H1 (cell line): ENCODE results near the gene ST3GAL2. TPM values are rescaled to one million over a fixed set of nuclear protein-coding genes. Genes with fewer than 3 reads are reported as not detected.

Experiments used
- CTCF ChIA-PET: fragments of 300-600 bp; sonication (Branson Sonifier 250); formaldehyde crosslinking; loops from one replicate; lab custom pipeline; 2021; ENCODE audit not compliant: partially characterized antibody; lab: Charles Lee
- POLR2A ChIA-PET: fragments of 300-600 bp; sonication (Branson Sonifier 250); formaldehyde crosslinking; loops from one replicate; lab custom pipeline; 2021; ENCODE audit warnings: inconsistent platforms; ENCODE audit not compliant: partially characterized antibody; lab: Charles Lee
- DNase-seq, 2 experiments: peaks; one replicate each; pipeline versions ENCODE4 v3.0.0 to v3.0.0-alpha.2; 2010 to 2022; ENCODE audit warnings: low spot score in 2 of 2, low read depth in 1 of 2, mixed read lengths in 1 of 2
- FAIRE-seq: peaks from 2 replicates; lab custom pipeline; 2011; peaks lifted over from hg19 to GRCh38; lab: Jason Lieb, UNC
- H2AFZ ChIP-seq: 2 replicates; pipeline ENCODE4 v1.8.1; 2012; ENCODE audit warnings: low read length, inconsistent platforms
- H2AK5ac ChIP-seq: 2 replicates; pipeline ENCODE4 v1.6.1; 2013; ENCODE audit warnings: low read depth, low read length
- H2BK120ac ChIP-seq: replicated peaks from 2 replicates; pipeline ENCODE3; 2013; ENCODE audit warnings: low read depth, low read length, inconsistent platforms
- H2BK12ac ChIP-seq: 2 replicates; pipeline ENCODE4 v1.6.1; 2013; ENCODE audit warnings: low read depth, low read length
- H2BK15ac ChIP-seq: 2 replicates; pipeline ENCODE4 v1.6.1; 2013; ENCODE audit warnings: low read length
- H2BK20ac ChIP-seq: 2 replicates; pipeline ENCODE4 v1.6.1; 2013; ENCODE audit warnings: low read length
- H2BK5ac ChIP-seq: 2 replicates; pipeline ENCODE4 v1.6.1; 2013; ENCODE audit warnings: low read depth, low read length
- H3K14ac ChIP-seq: 2 replicates; pipeline ENCODE4 v1.6.1; 2013; ENCODE audit warnings: inconsistent platforms; ENCODE audit not compliant: insufficient read length
- H3K18ac ChIP-seq: 2 replicates; pipeline ENCODE4 v1.6.1; 2013; ENCODE audit warnings: low read length; ENCODE audit errors: extremely low read depth
- H3K23ac ChIP-seq: 2 replicates; pipeline ENCODE4 v1.6.1; 2013; ENCODE audit warnings: inconsistent platforms; ENCODE audit not compliant: insufficient read length
- H3K23me2 ChIP-seq: 2 replicates; pipeline ENCODE4 v1.6.1; 2013; ENCODE audit warnings: low read depth, low read length
- H3K27ac ChIP-seq: 2 replicates; pipeline ENCODE4 v1.6.1; 2011; ENCODE audit warnings: low read depth, low read length, inconsistent platforms
- H3K27me3 ChIP-seq, 4 experiments: replicated peaks in 1 of 4; 1 replicate in 1 of 4; 2 replicates in 3 of 4; pipeline versions ENCODE4 v1.6.1 to v1.8.1; 2011 to 2013; ENCODE audit warnings: low read length in 3 of 4, mild to moderate bottlenecking in 3 of 4, inconsistent platforms in 2 of 4, mixed read lengths in 2 of 4, moderate library complexity in 1 of 4; ENCODE audit not compliant: control insufficient read depth in 3 of 4, insufficient read depth in 3 of 4; ENCODE audit errors: extremely low read depth in 1 of 4
- H3K36me3 ChIP-seq, 4 experiments: 2 replicates each; pipeline versions ENCODE4 v1.6.1 to v1.8.1; 2011 to 2013; ENCODE audit warnings: mild to moderate bottlenecking in 4 of 4, low read length in 3 of 4, moderate library complexity in 2 of 4, control low read depth in 1 of 4, inconsistent platforms in 1 of 4; ENCODE audit not compliant: insufficient read depth in 4 of 4, control insufficient read depth in 2 of 4
- H3K4ac ChIP-seq: replicated peaks from 2 replicates; pipeline ENCODE3; 2013; ENCODE audit warnings: low read length, low read depth, mixed read lengths, inconsistent platforms; ENCODE audit not compliant: insufficient read length
- H3K4me1 ChIP-seq, 4 experiments: replicated peaks in 1 of 4; 1 replicate in 1 of 4; 2 replicates in 3 of 4; pipeline versions ENCODE4 v1.6.1 to v1.8.1; 2011 to 2013; ENCODE audit warnings: low read length in 3 of 4, inconsistent platforms in 2 of 4, mixed read lengths in 1 of 4; ENCODE audit not compliant: insufficient read depth in 4 of 4, control insufficient read depth in 3 of 4
- H3K4me2 ChIP-seq, 2 experiments: 2 replicates each; pipeline versions ENCODE4 v1.6.1 to v1.8.1; 2011 to 2013; ENCODE audit warnings: low read depth in 2 of 2, low read length in 2 of 2, control low read depth in 1 of 2, inconsistent platforms in 1 of 2, mild to moderate bottlenecking in 1 of 2; ENCODE audit not compliant: insufficient read depth in 1 of 2
- H3K4me3 ChIP-seq, 4 experiments: fragments of 200-600, 300-600 bp in 1 of 4; sonication (generic), shearing (Covaris generic), sonication (Bioruptor Twin) in 1 of 4; 2 replicates each; pipeline versions ENCODE4 v1.5.1 to v1.8.1; 2011 to 2016; ENCODE audit warnings: low read length in 4 of 4, low read depth in 3 of 4, control low read depth in 2 of 4, inconsistent platforms in 2 of 4, mild to moderate bottlenecking in 2 of 4, mixed read lengths in 1 of 4, moderate library complexity in 1 of 4; ENCODE audit not compliant: insufficient read depth in 2 of 4; ENCODE audit errors: extremely low read depth in 1 of 4
- H3K56ac ChIP-seq: replicated peaks from 2 replicates; pipeline ENCODE3; 2013; ENCODE audit warnings: low read depth, mild to moderate bottlenecking, mixed read lengths, low read length, inconsistent platforms; ENCODE audit not compliant: insufficient read length
- H3K79me1 ChIP-seq: 2 replicates; pipeline ENCODE4 v1.6.1; 2013; ENCODE audit warnings: low read depth, low read length, control low read depth
- H3K79me2 ChIP-seq, 2 experiments: 2 replicates each; pipeline versions ENCODE4 v1.6.1 to v1.8.1; 2012 to 2013; ENCODE audit warnings: low read length in 2 of 2, mild to moderate bottlenecking in 2 of 2, inconsistent platforms in 1 of 2; ENCODE audit not compliant: insufficient read depth in 2 of 2, control insufficient read depth in 1 of 2
- H3K9ac ChIP-seq, 4 experiments: replicated peaks in 1 of 4; 1 replicate in 1 of 4; 2 replicates in 3 of 4; pipeline versions ENCODE4 v1.6.1 to v1.8.1; 2011 to 2013; ENCODE audit warnings: low read depth in 3 of 4, low read length in 3 of 4, control low read depth in 2 of 4, mild to moderate bottlenecking in 2 of 4, moderate library complexity in 2 of 4, inconsistent platforms in 1 of 4; ENCODE audit errors: extremely low read depth in 1 of 4
- H3K9me3 ChIP-seq, 2 experiments: 2 replicates each; pipeline versions ENCODE4 v1.6.1 to v1.8.1; 2012 to 2013; ENCODE audit warnings: mild to moderate bottlenecking in 2 of 2, moderate library complexity in 2 of 2, control low read depth in 1 of 2, inconsistent platforms in 1 of 2, low read depth in 1 of 2, low read length in 1 of 2, mixed read lengths in 1 of 2; ENCODE audit not compliant: insufficient read depth in 2 of 2
- H4K20me1 ChIP-seq, 2 experiments: replicated peaks in 1 of 2; 2 replicates each; pipeline versions ENCODE3 to v1.8.1; 2011 to 2013; ENCODE audit warnings: inconsistent platforms in 2 of 2, low read length in 2 of 2, mild to moderate bottlenecking in 1 of 2; ENCODE audit not compliant: insufficient read depth in 2 of 2, control insufficient read depth in 1 of 2
- H4K5ac ChIP-seq: 2 replicates; pipeline ENCODE4 v1.6.1; 2013; ENCODE audit warnings: low read length, low read depth, mixed read lengths, inconsistent platforms; ENCODE audit not compliant: insufficient read length
- H4K8ac ChIP-seq: 2 replicates; pipeline ENCODE4 v1.8.0; 2013; ENCODE audit warnings: mild to moderate bottlenecking, moderate library complexity, low read length, inconsistent platforms; ENCODE audit not compliant: insufficient read depth; ENCODE audit errors: extremely low read depth
- H4K91ac ChIP-seq: replicated peaks from 2 replicates; pipeline ENCODE3; 2013; ENCODE audit warnings: low read length, mixed read lengths, inconsistent platforms; ENCODE audit not compliant: insufficient read length
- BACH1 ChIP-seq: IDR thresholded peaks from 2 replicates; pipeline ENCODE4 v1.6.1; 2012; ENCODE audit warnings: low read length, improper control_type of control experiment
- CBX5 ChIP-seq: fragments of 300-800, 300-1000 bp; sonication (generic); IDR thresholded peaks from 2 replicates; pipeline ENCODE4 v1.7.1; 2016; ENCODE audit warnings: antibody characterized with exemption, low read length, low read depth
- CHD2 ChIP-seq: IDR thresholded peaks from 2 replicates; pipeline ENCODE4 v1.6.1; 2012; ENCODE audit warnings: low read length, improper control_type of control experiment
- CTBP2 ChIP-seq: IDR thresholded peaks from 2 replicates; pipeline ENCODE4 v1.7.0; 2011; ENCODE audit warnings: borderline replicate concordance, mild to moderate bottlenecking, moderate library complexity, mixed read lengths, low read length; ENCODE audit not compliant: insufficient read depth, insufficient read length
- GABPA ChIP-seq: IDR thresholded peaks from 2 replicates; pipeline ENCODE4 v1.6.1; 2011; ENCODE audit warnings: mild to moderate bottlenecking, low read length, moderate library complexity, borderline replicate concordance; ENCODE audit not compliant: insufficient read depth
- POLR2AphosphoS5 ChIP-seq: IDR thresholded peaks from 2 replicates; pipeline ENCODE4 v1.6.1; 2011; ENCODE audit warnings: low read depth, low read length
- RAD21 ChIP-seq, 2 experiments: IDR thresholded peaks in 1 of 2; conservative IDR thresholded peaks in 1 of 2; 2 replicates each; pipeline ENCODE4 v1.6.1; 2011; ENCODE audit warnings: low read depth in 2 of 2, low read length in 2 of 2, improper control_type of control experiment in 1 of 2, inconsistent platforms in 1 of 2, mild to moderate bottlenecking in 1 of 2, moderate library complexity in 1 of 2
- RBBP5 ChIP-seq: IDR thresholded peaks from 2 replicates; pipeline ENCODE4 v1.7.1; 2012; ENCODE audit warnings: low read depth, mild to moderate bottlenecking, inconsistent platforms, low read length, moderate library complexity, borderline replicate concordance
- RFX5 ChIP-seq: IDR thresholded peaks from 2 replicates; pipeline ENCODE4 v1.6.1; 2011; ENCODE audit warnings: low read depth, low read length, improper control_type of control experiment, borderline replicate concordance
- TAF7 ChIP-seq: optimal IDR thresholded peaks from 2 replicates; pipeline ENCODE3; 2011; ENCODE audit warnings: low read depth, mild to moderate bottlenecking, inconsistent platforms, low read length, moderate library complexity, borderline replicate concordance
- WGBS, 2 experiments: shearing (Covaris generic) in 1 of 2; methylation state at CpG; one replicate each; pipeline versions ENCODE4 v1.1.6 to v1.1.7; 2013 to 2015; ENCODE audit warnings: low lambda C conversion rate in 2 of 2, mixed read lengths in 2 of 2, inconsistent platforms in 1 of 2, low coverage in 1 of 2, missing lambda C conversion rate in 1 of 2; ENCODE audit not compliant: insufficient replicate concordance in 2 of 2, insufficient coverage in 1 of 2, insufficient read length in 1 of 2; ENCODE audit errors: extremely low coverage in 1 of 2, missing lambda C conversion rate in 1 of 2; 5-methylcytosine and 5-hydroxymethylcytosine counted together
- polyA plus RNA-seq, 7 experiments: library from polyadenylated mRNA; depleted of rRNA in 3 of 7; stranded (reverse) in 5 of 7; unstranded in 2 of 7; fragments of >200 nt in 5 of 7; fragments of 200-250 nt in 2 of 7; gene quantifications; 1 replicate in 5 of 7; 2 replicates in 1 of 7; 4 replicates in 1 of 7; pipeline versions ENCODE4 v1.2.1 to v1.2.3, GENCODE V29; 2011 to 2013; ENCODE audit warnings: missing spikeins in 2 of 7, mixed read lengths in 2 of 7
- total RNA-seq: library from RNA; stranded (reverse); fragmentation: NEBNext Ultra II Directional; extraction: Animal tissue kit (Norgen Biotek cat#: 25700); gene quantifications from 2 replicates; pipeline ENCODE4 v1.2.1, GENCODE V29; 2021
- TF ChIP-seq, protein P1 (sequence below): IDR thresholded peaks from 2 replicates; pipeline ENCODE4 v1.6.1; 2012; ENCODE audit warnings: inconsistent platforms

The ST3GAL2 gene
- total and polyA plus RNA-seq, 2 of the 8 experiments (the other 6 are each of a cell fraction or from before 2014, with no cell fraction given) = 14.4 to 39.7 TPM

DNA sequence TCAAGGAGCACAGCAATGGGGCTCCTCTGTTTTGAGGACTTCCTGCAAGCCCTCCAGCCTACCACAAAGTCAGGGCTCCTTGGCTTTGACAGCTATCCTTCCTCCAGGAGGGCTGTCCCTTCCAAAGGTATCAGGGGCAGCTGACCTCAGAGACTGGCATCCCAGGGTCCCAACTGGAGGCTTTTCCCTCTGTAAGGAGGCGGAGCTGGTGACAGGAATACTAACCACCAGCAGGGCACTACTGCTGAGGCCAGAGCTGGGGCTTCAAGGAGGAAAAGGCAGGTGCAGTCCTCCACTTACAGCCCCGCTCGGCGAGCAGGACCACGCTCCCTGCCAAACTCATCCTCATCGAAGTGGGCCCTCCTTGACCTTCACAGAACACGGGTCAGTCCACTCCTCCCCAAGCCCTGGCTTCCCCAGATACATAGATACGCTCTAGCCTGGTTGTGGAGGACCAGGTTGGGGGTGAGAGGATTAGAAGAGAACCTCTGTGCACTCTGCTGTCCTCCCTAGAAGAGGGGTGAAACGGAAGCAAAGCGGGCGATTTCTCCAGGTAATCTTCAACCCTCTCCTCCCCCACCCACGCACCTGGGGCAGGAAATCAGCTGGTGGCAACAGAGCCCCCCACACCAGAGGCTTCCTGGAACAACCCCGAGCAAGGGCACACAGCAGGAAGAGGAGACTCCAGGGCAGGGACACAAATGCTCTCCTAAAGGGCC, 20.5 kb downstream of the ST3GAL2 start:
- Histone ChIP-seq H3K4ac (no peak overlapping the region), H4K91ac (no peak overlapping the region), H3K23me2 (no peaks in the 10 kb centered on the region), H4K20me1 (peaks cover 6 to 23% of the 10 kb centered on the region in 2 experiments), H4K8ac (no peak overlapping the region), H3K9ac (0 out of 7 replicates have a peak overlapping the region, but pooled peaks of 1 of the 4 experiments have one; percentile 2), H2AK5ac (no peak overlapping the region), H3K56ac (no peak overlapping the region), H3K27me3 (no peaks in the 10 kb centered on the region), H3K23ac (no peak overlapping the region), H4K5ac (no peak overlapping the region), H3K79me2 (peaks cover 0 to 55% of the 10 kb centered on the region in 2 experiments; a peak in 2 of 4 replicates), H2BK5ac (no peak overlapping the region; the same call in 1 of the 2 replicates), H2BK120ac (no peak overlapping the region), H3K4me1 (peaks cover 0 to 30% (median 20%) of the 10 kb centered on the region in 4 experiments; a peak in 6 of 7 replicates), H2BK12ac (no peak overlapping the region), H3K14ac (no peak overlapping the region), H3K4me3 (no peak overlapping the region), H3K9me3 (no peaks in the 10 kb centered on the region), H3K27ac (no peak overlapping the region; the same call in 1 of the 2 replicates), H2AFZ (no peak overlapping the region), H3K4me2 (no peak overlapping the region), H3K36me3 (no peaks in the 10 kb centered on the region), H3K18ac (no peak overlapping the region), H2BK15ac (no peak overlapping the region), H3K79me1 (peaks cover 18% of the 10 kb centered on the region), H2BK20ac (no peak overlapping the region)
- DNase-seq = no peak
- FAIRE-seq = no peak
- 87% methylated on average over 13 of the region's 13 CpGs; no CpG with 5 or more reads in 1 of the 2 experiments for WGBS, 2 experiments
- POLR2A ChIA-PET = interaction anchor here (1.3 to 3.8 kb wide), 7 partner anchors 10 to 105 kb away, joined by 3 to 18 read pairs (median 5); partner anchors contain the start of genes COG4 and ST3GAL2
- CTCF ChIA-PET = interaction anchor here (0.9 to 4.1 kb wide), 7 partner anchors 12 to 52 kb away, joined by 3 to 27 read pairs (median 4); no protein-coding TSS in a partner anchor
- TF ChIP-seq RBBP5 = no peak
- no peak for TF ChIP-seq RAD21 (IDR thresholded peaks at IDR 0.05 in 1 of 2, conservative IDR thresholded peaks at IDR 0.05 in 1 of 2; ENCODE audit: low read depth in 2 of 2, low read length in 2 of 2)
- no peak for TF ChIP-seq BACH1
- no peak for TF ChIP-seq TAF7
- no peak for TF ChIP-seq CBX5
- TF ChIP-seq POLR2AphosphoS5 = no peak
- no peak for TF ChIP-seq GABPA
- TF ChIP-seq, protein P1, sequence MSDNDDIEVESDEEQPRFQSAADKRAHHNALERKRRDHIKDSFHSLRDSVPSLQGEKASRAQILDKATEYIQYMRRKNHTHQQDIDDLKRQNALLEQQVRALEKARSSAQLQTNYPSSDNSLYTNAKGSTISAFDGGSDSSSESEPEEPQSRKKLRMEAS = no peak
- no peak for TF ChIP-seq CHD2
- TF ChIP-seq CTBP2 = no peak
- TF ChIP-seq RFX5 = no peak
